ENCODE data around the gene C6orf89. TPM values are rescaled to one million over a fixed set of nuclear protein-coding genes. Genes with fewer than 3 reads are reported as not detected.
A peak's percentile ranks its signal among the peaks of the same experiment; 100 is the strongest.

C6orf89 gene
- polyA plus RNA-seq, 1 donor from 2014 or later: 24.6 TPM

- Histone ChIP-seq H3K9me3 (ENCODE audit: low read length) (no peaks in the 10 kb centered on the region), H4K20me1 (ENCODE audit: insufficient read depth) (no peaks in the 10 kb centered on the region), H3K4me3 (ENCODE audit: low read length) (peak overlapping the region; percentile 95), H3K79me2 (replicated peaks; ENCODE audit: insufficient read depth, low read length) (peaks cover 31% of the 10 kb centered on the region), H3K27me3 (ENCODE audit: insufficient read depth, low read depth, low read length) (no peaks in the 10 kb centered on the region), H3F3A (ENCODE audit: insufficient read depth, low read length, poor library complexity, severe bottlenecking) (peaks cover 8% of the 10 kb centered on the region), H2AFZ (ENCODE audit: low read depth, low read length) (no peak overlapping the region), H3K36me3 (ENCODE audit: insufficient read depth, low read length) (no peaks in the 10 kb centered on the region), H3K9me2 (ENCODE audit: insufficient read depth, low read length) (no peaks in the 10 kb centered on the region), H3K4me2 (ENCODE audit: low read length) (peak overlapping the region; percentile 96), H3K9ac (ENCODE audit: low read length) (peak overlapping the region; percentile 95), H3K27ac (ENCODE audit: low read length) (no peak overlapping the region)
- no peak for TF ChIP-seq SMC3 (conservative IDR thresholded peaks at IDR 0.05; ENCODE audit: poor library complexity)
- no peak for TF ChIP-seq EZH2 (IDR thresholded peaks at IDR 0.05; ENCODE audit: borderline replicate concordance, insufficient read depth, low read length, poor library complexity, severe bottlenecking)
- no peak for TF ChIP-seq MXI1 (conservative IDR thresholded peaks at IDR 0.05; ENCODE audit: poor library complexity, severe bottlenecking)
- no peak for TF ChIP-seq POLR2AphosphoS5 (IDR thresholded peaks at IDR 0.05)
- TF ChIP-seq TAF1 (IDR thresholded peaks at IDR 0.05; ENCODE audit: low read depth): no peak
- TF ChIP-seq CTCF (IDR thresholded peaks at IDR 0.05; ENCODE audit: poor library complexity, severe bottlenecking): no peak
- TF ChIP-seq REST (IDR thresholded peaks at IDR 0.05; ENCODE audit: borderline replicate concordance): no peak
- TF ChIP-seq EP300 (conservative IDR thresholded peaks at IDR 0.05; ENCODE audit: poor library complexity, severe bottlenecking): no peak
- TF ChIP-seq RAD21 (conservative IDR thresholded peaks at IDR 0.05): no peak
Measured at GRCh38 chr6:36873115-36873514, 12.6 kb upstream of the C6orf89 start.

- TF ChIP-seq POLR2AphosphoS5 (IDR thresholded peaks at IDR 0.05) (no peak), EZH2 (IDR thresholded peaks at IDR 0.05; ENCODE audit: borderline replicate concordance, insufficient read depth, low read length, poor library complexity, severe bottlenecking) (no peak), EP300 (conservative IDR thresholded peaks at IDR 0.05; ENCODE audit: poor library complexity, severe bottlenecking) (no peak), RAD21 (conservative IDR thresholded peaks at IDR 0.05) (no peak), CTCF (IDR thresholded peaks at IDR 0.05; ENCODE audit: poor library complexity, severe bottlenecking) (peak; percentile 47), REST (IDR thresholded peaks at IDR 0.05; ENCODE audit: borderline replicate concordance) (no peak), MXI1 (conservative IDR thresholded peaks at IDR 0.05; ENCODE audit: poor library complexity, severe bottlenecking) (no peak)
- Histone ChIP-seq H3K9me2 (ENCODE audit: insufficient read depth, low read length) (no peaks in the 10 kb centered on the region), H3K79me2 (replicated peaks; ENCODE audit: insufficient read depth, low read length) (peaks cover 27% of the 10 kb centered on the region), H3F3A (ENCODE audit: insufficient read depth, low read length, poor library complexity, severe bottlenecking) (peaks cover 8% of the 10 kb centered on the region), H3K9ac (ENCODE audit: low read length) (peak overlapping the region; percentile 95), H3K27ac (ENCODE audit: low read length) (peak overlapping the region; percentile 96), H3K36me3 (ENCODE audit: insufficient read depth, low read length) (no peaks in the 10 kb centered on the region), H3K4me2 (ENCODE audit: low read length) (peak overlapping the region; percentile 96), H3K9me3 (ENCODE audit: low read length) (no peaks in the 10 kb centered on the region), H2AFZ (ENCODE audit: low read depth, low read length) (peak overlapping the region; percentile 66), H3K27me3 (ENCODE audit: insufficient read depth, low read depth, low read length) (no peaks in the 10 kb centered on the region), H4K20me1 (ENCODE audit: insufficient read depth) (no peaks in the 10 kb centered on the region), H3K4me3 (ENCODE audit: low read length) (peak overlapping the region; percentile 95)
Measured at GRCh38 chr6:36873612-36874442, 11.9 kb upstream of the C6orf89 start.

Measured in neural cell (in vitro differentiated cells).